HFFc6 (cell line): Measurements from ENCODE around the gene NSD1. TPM values are rescaled to one million over a fixed set of nuclear protein-coding genes. Genes with fewer than 3 reads are reported as not detected.
"Not testable (repeated sequence)": the region's sequence is repeated elsewhere in the genome, so short reads cannot be mapped to it uniquely, and the experiment has no call there.

ENCODE experiments used
- DNase-seq: peaks from one replicate; pipeline ENCODE4 v3.0.0-alpha.2; 2018
- H3K27ac Mint-ChIP-seq: 2 replicates; pipeline ENCODE4 v1.8.0; 2020; ENCODE audit warnings: mild to moderate bottlenecking, mixed read lengths
- H3K27me3 Mint-ChIP-seq: 2 replicates; pipeline ENCODE4 v1.8.0; 2021; ENCODE audit warnings: mild to moderate bottlenecking, moderate library complexity, mixed read lengths; ENCODE audit not compliant: insufficient read depth
- H3K36me3 Mint-ChIP-seq: 2 replicates; pipeline ENCODE4 v1.8.0; 2021; ENCODE audit warnings: low read depth, mixed read lengths
- H3K4me1 Mint-ChIP-seq: 2 replicates; pipeline ENCODE4 v1.8.0; 2020; ENCODE audit warnings: low read depth, mixed read lengths
- H3K4me3 Mint-ChIP-seq: 2 replicates; pipeline ENCODE4 v1.8.0; 2020; ENCODE audit warnings: mild to moderate bottlenecking, moderate library complexity, mixed read lengths
- H3K9me3 Mint-ChIP-seq: 2 replicates; pipeline ENCODE4 v1.8.0; 2020; ENCODE audit warnings: mild to moderate bottlenecking, mixed read lengths
- CTCF ChIP-seq: fragments of 200-600 bp; sonication (generic); IDR thresholded peaks from 2 replicates; pipeline ENCODE4 v1.5.0; 2021; ENCODE audit warnings: antibody characterized with exemption, mild to moderate bottlenecking
- total RNA-seq, 6 experiments: library from RNA; stranded (reverse); fragmentation: NEBNext Ultra II Directional; extraction: Animal tissue kit (Norgen Biotek cat#: 25700); gene quantifications; 2 replicates in 1 of 6; 3 replicates in 5 of 6; pipeline ENCODE4 v1.2.3, GENCODE V29; 2021

NSD1 gene
- total RNA-seq, 6 experiments from 2014 or later, result 42.6 to 56.4 (median 48.4) TPM

DNA sequence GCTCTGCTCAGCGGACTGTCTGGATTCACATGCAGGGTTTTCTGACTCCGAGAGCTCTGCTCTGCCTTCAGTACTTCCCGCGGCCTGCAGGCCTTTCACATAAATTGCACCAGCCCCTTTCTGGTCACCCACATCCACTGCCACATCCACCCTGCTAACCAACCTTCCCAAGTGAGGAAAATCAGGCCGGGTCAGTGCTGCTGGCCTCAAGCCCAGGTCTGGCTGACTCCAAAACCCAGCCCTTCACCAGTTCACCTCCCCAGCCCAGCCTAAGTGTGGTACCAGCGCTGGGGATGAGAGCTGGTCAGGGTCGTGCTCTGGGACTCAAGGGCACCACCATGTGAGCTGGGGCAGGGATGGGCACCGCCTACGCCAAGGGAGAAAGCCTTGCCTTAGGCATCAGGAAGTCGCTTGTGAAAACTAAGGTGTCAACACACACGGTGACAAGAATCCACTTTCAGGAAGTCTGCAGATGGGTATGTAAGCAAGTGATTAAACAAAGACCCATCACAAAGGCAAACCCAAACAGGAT lies 205.6 kb downstream of the NSD1 start:
- DNase-seq, result no peak

GRCh38 chr5:177343000-177343399 lies 209.4 kb downstream of the NSD1 start:
- not testable (repeated sequence) for H3K9me3 Mint-ChIP-seq, H3K36me3 Mint-ChIP-seq, H3K27ac Mint-ChIP-seq, H3K4me3 Mint-ChIP-seq, H3K27me3 Mint-ChIP-seq, DNase-seq
- H3K4me1 Mint-ChIP-seq, result peaks cover 11% of the 10 kb centered on the region; the same call in 1 of the 2 replicates

More for the DNA sequence above, 205.6 kb downstream of the NSD1 start:
- Mint-ChIP-seq H3K4me3 (no peak overlapping the region), H3K27ac (no peak overlapping the region), H3K9me3 (no peaks in the 10 kb centered on the region), H3K36me3 (peaks cover 5% of the 10 kb centered on the region; the same call in 1 of the 2 replicates), H3K27me3 (no peaks in the 10 kb centered on the region), H3K4me1 (no peaks in the 10 kb centered on the region)
- TF ChIP-seq CTCF, result no peak

- no peak for DNase-seq
- no peak overlapping the region for H3K4me3 Mint-ChIP-seq
- H3K9me3 Mint-ChIP-seq, result no peaks in the 10 kb centered on the region
- H3K27ac Mint-ChIP-seq, result no peak overlapping the region
- TF ChIP-seq CTCF, result no peak
- no peaks in the 10 kb centered on the region; the same call in 1 of the 2 replicates for H3K27me3 Mint-ChIP-seq
- H3K36me3 Mint-ChIP-seq, result peaks cover 5% of the 10 kb centered on the region; the same call in 1 of the 2 replicates
- peaks cover 11% of the 10 kb centered on the region; the same call in 1 of the 2 replicates for H3K4me1 Mint-ChIP-seq
These were observed 210.2 kb downstream of the NSD1 start for GRCh38 chr5:177343777-177344176.

- H3K27me3 Mint-ChIP-seq, result no peaks in the 10 kb centered on the region; the same call in 1 of the 2 replicates
- H3K36me3 Mint-ChIP-seq, result peaks cover 5% of the 10 kb centered on the region
- no peak overlapping the region for H3K4me3 Mint-ChIP-seq
- H3K4me1 Mint-ChIP-seq, result peaks cover 22% of the 10 kb centered on the region
- no peak for TF ChIP-seq CTCF
- no peak for DNase-seq
- no peaks in the 10 kb centered on the region for H3K9me3 Mint-ChIP-seq
- no peak overlapping the region for H3K27ac Mint-ChIP-seq
These were observed 211.3 kb downstream of the NSD1 start for GRCh38 chr5:177344891-177345290.

- Mint-ChIP-seq H3K27ac (no peak overlapping the region), H3K27me3 (no peaks in the 10 kb centered on the region; the same call in 1 of the 2 replicates), H3K9me3 (no peaks in the 10 kb centered on the region), H3K4me3 (no peak overlapping the region), H3K4me1 (peaks cover 33% of the 10 kb centered on the region), H3K36me3 (peaks cover 5% of the 10 kb centered on the region)
- TF ChIP-seq CTCF, result no peak
- no peak for DNase-seq
These were observed 213.2 kb downstream of the NSD1 start for GRCh38 chr5:177346820-177347219.

- Mint-ChIP-seq H3K9me3 (no peaks in the 10 kb centered on the region), H3K4me1 (peaks cover 37% of the 10 kb centered on the region), H3K27ac (no peak overlapping the region), H3K27me3 (no peaks in the 10 kb centered on the region; the same call in 1 of the 2 replicates), H3K36me3 (peaks cover 5% of the 10 kb centered on the region), H3K4me3 (no peak overlapping the region)
- no peak for TF ChIP-seq CTCF
- DNase-seq, result no peak
These were observed 214.1 kb downstream of the NSD1 start for GRCh38 chr5:177347699-177348098.
